DND-41 (cell line): ENCODE data around the gene RIPOR3.

Experiments used
- CTCF ChIP-seq: IDR thresholded peaks from 2 replicates; pipeline ENCODE4 v1.5.1; 2012; ENCODE audit warnings: borderline replicate concordance, low read length, moderate library complexity, mild to moderate bottlenecking; ENCODE audit not compliant: poor library complexity, severe bottlenecking; ENCODE audit errors: extremely low read depth
- EZH2 ChIP-seq: IDR thresholded peaks from 3 replicates; pipeline ENCODE4 v1.6.1; 2012; ENCODE audit warnings: borderline replicate concordance, low read depth, mild to moderate bottlenecking, moderate library complexity, low read length, inconsistent platforms; ENCODE audit not compliant: severe bottlenecking

GRCh38 chr20:50646483-50646996 is 44.8 kb downstream of the RIPOR3 start:
- TF ChIP-seq CTCF = peak; percentile 41
- TF ChIP-seq EZH2 = no peak
